AG04450 (cell line): ENCODE results near the gene MAG. TPM values are rescaled to one million over a fixed set of nuclear protein-coding genes. Genes with fewer than 3 reads are reported as not detected.

Experiments
- CTCF ChIA-PET: fragments of 300-600, 350-600 bp; formaldehyde crosslinking; extraction: SDS; loops from one replicate; lab custom pipeline; 2022; ENCODE audit warnings: antibody characterized with exemption, inconsistent platforms; lab: Charles Lee
- POLR2A ChIA-PET: fragments of 350-600 bp; formaldehyde crosslinking; extraction: SDS; loops from one replicate; lab custom pipeline; 2021; ENCODE audit warnings: antibody characterized with exemption, inconsistent platforms; lab: Yijun Ruan, JAX
- DNase-seq: peaks from one replicate; pipeline ENCODE4 v3.0.0-alpha.2; 2011; ENCODE audit warnings: low read depth, low spot score
- H3K27ac ChIP-seq: one replicate; pipeline ENCODE4 v1.5.1; 2012; ENCODE audit warnings: low read depth, low read length, control low read depth
- H3K27me3 ChIP-seq: one replicate; pipeline ENCODE4 v1.6.0; 2012; ENCODE audit warnings: low read length; ENCODE audit not compliant: control insufficient read depth, insufficient read depth
- H3K4me3 ChIP-seq: 2 replicates; pipeline ENCODE4 v1.5.1; 2011; ENCODE audit warnings: mild to moderate bottlenecking, low read depth, low read length, control low read depth
- H3K9me3 ChIP-seq: 2 replicates; pipeline ENCODE4 v1.5.1; 2012; ENCODE audit warnings: low read length; ENCODE audit not compliant: control insufficient read depth, insufficient read depth
- CTCF ChIP-seq: IDR thresholded peaks from 2 replicates; pipeline ENCODE4 v1.5.1; 2011; ENCODE audit warnings: low read depth, low read length, control low read depth, inconsistent platforms
- polyA minus RNA-seq: library from RNA; depleted of rRNA, polyadenylated mRNA; stranded (reverse); fragments of >200 nt; gene quantifications from 2 replicates; pipeline ENCODE4 v1.2.3, GENCODE V29; 2011; rRNA and poly(A)+ RNA removed
- polyA plus RNA-seq: library from polyadenylated mRNA; depleted of rRNA; stranded (reverse); fragments of >200 nt; gene quantifications from 2 replicates; pipeline ENCODE4 v1.2.3, GENCODE V29; 2011; rRNA removed

MAG gene
- polyA plus RNA-seq (not detected in 2 replicates), polyA minus RNA-seq (not detected in 2 replicates)

DNA sequence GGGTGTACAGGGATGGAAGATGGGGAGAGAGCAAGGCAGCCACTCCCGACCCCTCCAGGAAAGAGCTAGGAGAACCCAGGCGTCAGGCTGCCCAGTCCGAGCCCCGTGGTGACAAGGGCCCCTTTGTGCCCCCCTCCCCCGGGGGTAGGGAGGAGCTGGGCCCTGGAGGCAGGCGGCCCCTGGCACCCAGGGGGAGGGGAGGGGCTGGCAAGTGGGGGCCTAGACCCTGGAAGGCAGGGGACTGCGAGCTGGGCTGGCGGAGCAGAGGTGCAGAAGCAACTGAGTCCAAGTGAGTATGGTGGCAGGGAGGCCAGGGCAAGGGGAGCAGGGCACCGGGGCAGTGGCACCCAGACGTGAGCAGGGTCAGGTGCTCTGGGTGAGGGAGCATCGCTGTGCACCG, at the start of gene MAG:
TSS of gene MAG (plus strand) at position 246 of the 400 bp plus-strand sequence. CDS start 3,248 bp downstream, outside the sequence.
- no peak for DNase-seq
- no peak within 1 kb of the TSS for H3K27ac ChIP-seq
- POLR2A ChIA-PET: no interaction called here
- no peaks in the 10 kb centered on the region for H3K9me3 ChIP-seq
- H3K4me3 ChIP-seq: no peak within 1 kb of the TSS
- no peak for TF ChIP-seq CTCF
- H3K27me3 ChIP-seq: peaks cover 17% of the 10 kb centered on the region
- CTCF ChIA-PET: no interaction called here

DNA sequence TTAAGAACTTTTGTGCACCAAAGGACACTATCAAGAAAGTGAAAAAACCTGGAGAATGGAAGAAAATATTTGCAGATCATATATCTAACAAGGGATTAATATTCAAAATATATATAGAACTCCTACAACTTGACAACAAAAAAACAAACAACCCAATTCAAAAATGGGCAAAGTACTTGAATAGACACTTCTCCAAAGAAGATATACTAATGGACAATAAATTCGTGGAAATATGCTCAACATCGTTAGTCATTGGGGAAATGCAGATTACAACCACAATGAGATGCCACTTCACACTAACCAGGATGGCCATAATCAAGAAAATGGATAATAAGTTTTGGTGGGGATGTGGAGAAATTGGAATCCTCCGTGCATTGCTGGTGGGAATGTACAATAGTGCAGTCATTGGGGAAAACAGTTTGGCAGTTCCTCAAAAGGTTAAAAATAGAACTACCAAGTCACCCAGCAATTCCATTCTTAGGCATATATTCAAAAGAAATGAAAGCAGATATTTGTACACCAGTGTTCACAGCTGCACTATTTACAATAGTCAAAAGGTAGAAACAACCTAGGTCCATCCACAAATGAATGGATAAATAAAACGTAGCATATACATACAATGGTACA, 45.4 kb upstream of the MAG start:
- Histone ChIP-seq H3K27ac (no peak overlapping the region), H3K27me3 (peaks cover 37% of the 10 kb centered on the region), H3K4me3 (no peak overlapping the region), H3K9me3 (no peaks in the 10 kb centered on the region)
- no peak for DNase-seq
- CTCF ChIA-PET: no interaction called here
- no peak for TF ChIP-seq CTCF
- POLR2A ChIA-PET: no interaction called here

DNA sequence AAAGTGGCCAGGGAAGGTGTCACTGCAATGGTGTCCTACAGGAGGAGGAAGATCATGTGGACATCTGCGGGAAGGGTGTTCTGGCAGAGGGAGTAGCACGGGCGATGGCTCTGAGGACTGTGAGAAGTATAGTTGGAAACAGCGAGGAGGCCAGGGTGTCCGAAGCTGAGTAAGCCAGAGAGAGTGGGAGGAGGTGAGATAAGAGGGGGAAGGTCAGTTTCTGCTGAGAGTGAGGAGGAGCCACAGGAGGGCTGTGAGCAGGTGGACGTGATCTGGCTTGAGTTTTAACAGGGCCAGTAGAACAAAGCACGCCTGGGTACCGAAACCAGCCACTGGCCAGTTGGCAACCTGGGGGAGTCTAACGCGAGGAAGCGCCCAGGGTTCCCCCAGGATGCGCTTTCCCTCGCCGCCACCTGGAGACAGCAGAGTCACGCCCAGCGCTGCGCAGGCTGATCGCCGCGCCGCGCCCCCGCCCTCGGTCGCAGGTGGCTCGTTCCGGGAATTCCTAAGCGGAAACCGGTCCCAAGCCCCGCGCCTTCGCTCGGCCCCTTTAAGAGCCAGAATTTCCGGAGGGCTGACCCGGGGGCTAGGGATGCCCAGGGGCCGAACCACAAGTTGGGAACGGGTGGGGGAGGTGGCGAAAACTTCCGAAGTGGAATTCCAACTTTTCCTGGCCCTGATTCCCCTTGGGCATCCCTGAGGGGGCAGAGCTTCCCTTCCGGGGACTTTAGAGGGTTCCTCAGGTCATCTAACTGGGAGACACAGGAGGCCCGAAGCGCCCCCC, 44.2 kb upstream of the MAG start:
- no peak overlapping the region for H3K4me3 ChIP-seq
- ChIA-PET POLR2A (no interaction called here), CTCF (no interaction called here)
- no peak for DNase-seq
- no peak overlapping the region for H3K27ac ChIP-seq
- no peak for TF ChIP-seq CTCF
- no peaks in the 10 kb centered on the region for H3K9me3 ChIP-seq
- peaks cover 37% of the 10 kb centered on the region for H3K27me3 ChIP-seq

- H3K27ac ChIP-seq: no peak within 1 kb of the TSS
- no peak for DNase-seq
- no peak within 1 kb of the TSS for H3K4me3 ChIP-seq
- H3K9me3 ChIP-seq: no peaks in the 10 kb centered on the region
- no peak for TF ChIP-seq CTCF
- ChIA-PET CTCF (no interaction called here), POLR2A (no interaction called here)
- peaks cover 37% of the 10 kb centered on the region for H3K27me3 ChIP-seq
Measured at GRCh38 chr19:35248310-35249145, 43.4 kb upstream of the MAG start, which contains the start of gene LSR. TSS of gene LSR (plus strand) at chr19:35249002. CDS start at chr19:35249023, 21 bp downstream.
